GM12873 (cell line): ENCODE data around the gene CREB3L4.

Experiments
- CTCF ChIP-seq: IDR thresholded peaks from 2 replicates; pipeline ENCODE4 v1.5.1; 2012; ENCODE audit warnings: low read depth, mild to moderate bottlenecking, moderate library complexity, low read length, control low read depth; ENCODE audit not compliant: insufficient read depth; ENCODE audit errors: missing control alignments

The CREB3L4 gene

DNA sequence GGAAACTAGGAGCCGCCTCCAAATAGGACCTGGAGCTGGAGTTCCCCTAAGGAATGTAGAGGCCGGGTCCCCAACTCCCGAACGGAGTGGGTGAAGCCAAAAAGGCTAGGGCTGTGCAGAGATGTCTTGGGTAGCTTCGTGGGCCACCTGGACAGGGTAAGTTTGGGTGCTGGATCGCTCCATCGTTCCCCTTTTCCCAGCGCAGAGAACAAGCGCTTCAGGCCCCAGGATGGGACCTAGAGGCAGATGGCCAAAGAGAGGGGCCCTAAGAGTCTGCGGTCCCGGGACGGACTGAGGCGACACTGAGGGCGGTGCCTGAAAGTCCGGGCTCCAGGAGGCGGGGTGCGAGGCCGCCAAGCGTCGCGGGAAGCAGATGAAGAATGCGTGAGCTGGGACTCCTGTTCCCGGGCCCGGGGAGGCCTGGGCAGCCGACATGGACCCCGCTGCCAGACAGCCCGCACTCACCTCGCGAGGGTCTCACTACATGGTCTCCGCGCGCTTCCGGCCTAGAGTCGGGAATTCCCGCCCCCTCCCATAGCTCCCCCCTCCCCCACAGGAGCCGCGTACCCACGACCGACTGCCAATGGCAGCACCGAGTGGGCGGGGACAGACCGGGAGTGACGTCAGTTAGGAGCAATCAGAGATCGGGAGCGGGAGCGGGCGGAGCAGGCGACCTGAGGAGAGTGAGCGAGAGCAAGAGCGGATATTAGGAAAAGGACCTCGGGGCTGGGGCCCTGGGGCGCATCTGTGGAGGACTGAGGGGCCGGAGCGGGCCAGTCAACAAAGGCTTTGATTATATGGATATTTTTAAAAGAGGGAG is 4.5 kb upstream of the CREB3L4 start, which contains the start of gene SLC39A1:
Gene SLC39A1, minus strand, starts transcription at position 508 of the 820 bp plus-strand sequence. CDS start 822 bp downstream, outside the sequence.
- no peak for TF ChIP-seq CTCF

GRCh38 chr1:153963850-153964331 is 3.8 kb upstream of the CREB3L4 start:
- no peak for TF ChIP-seq CTCF

DNA sequence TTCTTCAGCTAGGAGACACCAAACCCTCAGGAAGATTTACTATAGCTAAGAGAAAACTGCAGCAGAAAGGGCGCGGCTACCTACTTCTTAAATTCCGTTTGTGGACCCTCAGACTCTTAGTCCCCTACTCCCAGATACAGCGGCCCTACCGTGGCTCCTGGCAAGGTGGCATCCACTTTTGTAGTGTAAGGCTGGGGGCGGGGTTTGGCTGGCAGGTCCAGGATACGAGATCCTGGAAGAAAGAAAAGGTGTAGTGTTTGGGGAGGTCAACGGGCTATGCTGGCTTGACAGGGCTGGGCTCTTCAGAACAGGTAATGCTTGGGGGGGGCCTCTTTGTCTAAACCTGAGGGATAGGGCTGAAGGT is 280 bp downstream of the CREB3L4 start:
- TF ChIP-seq CTCF: no peak

- TF ChIP-seq CTCF: no peak
These were observed 706 bp downstream of the CREB3L4 start for GRCh38 chr1:153968408-153968807.

GRCh38 chr1:153968972-153969371 is 1.3 kb downstream of the CREB3L4 start:
- no peak for TF ChIP-seq CTCF

GRCh38 chr1:153970346-153970745 is 2.6 kb downstream of the CREB3L4 start:
- TF ChIP-seq CTCF: no peak

GRCh38 chr1:153973071-153973470 is 5.4 kb downstream of the CREB3L4 start:
- TF ChIP-seq CTCF: no peak
